22Rv1 (cell line): Measurements from ENCODE around the gene SEMA6B.

ENCODE experiments used
- H3K27ac ChIP-seq: fragments of 450-650 bp; 2 replicates; pipeline ENCODE4 v1.5.1; 2017
- CTCF ChIP-seq: fragments of 450-650 bp; IDR thresholded peaks from 2 replicates; pipeline ENCODE4 v1.5.1; 2017; ENCODE audit warnings: mild to moderate bottlenecking
- ZFX ChIP-seq: fragments of 450-650 bp; IDR thresholded peaks from 2 replicates; pipeline ENCODE4 v1.6.1; 2017; ENCODE audit warnings: antibody characterized with exemption, borderline replicate concordance

The SEMA6B gene

GRCh38 chr19:4497770-4498389 lies 61.6 kb downstream of the SEMA6B start:
- TF ChIP-seq CTCF = no peak
- no peak for TF ChIP-seq ZFX
- H3K27ac ChIP-seq = no peak overlapping the region

GRCh38 chr19:4496304-4496703 lies 63.2 kb downstream of the SEMA6B start:
- no peak for TF ChIP-seq ZFX
- no peak for TF ChIP-seq CTCF
- no peak overlapping the region for H3K27ac ChIP-seq

GRCh38 chr19:4495471-4495870 lies 64.0 kb downstream of the SEMA6B start:
- TF ChIP-seq CTCF = no peak
- TF ChIP-seq ZFX = no peak
- H3K27ac ChIP-seq = no peak overlapping the region

GRCh38 chr19:4494691-4495064 lies 64.8 kb downstream of the SEMA6B start:
- no peak overlapping the region for H3K27ac ChIP-seq
- TF ChIP-seq ZFX (no peak), CTCF (no peak)

- TF ChIP-seq CTCF (no peak), ZFX (no peak)
- H3K27ac ChIP-seq = no peak overlapping the region
These were observed 65.4 kb downstream of the SEMA6B start for GRCh38 chr19:4493929-4494690.

- TF ChIP-seq CTCF (no peak), ZFX (no peak)
- no peak overlapping the region for H3K27ac ChIP-seq
These were observed 66.2 kb downstream of the SEMA6B start for GRCh38 chr19:4493104-4493928.
